Trophoblast cell (in vitro differentiated cells and primary cell): Measurements from ENCODE around the gene C16orf96.
A peak's percentile ranks its signal among the peaks of the same experiment; 100 is the strongest.

Experiments
- DNase-seq, 2 donors: peaks; one replicate each; pipeline ENCODE4 v3.0.0-alpha.2; 2016
- H2AFZ ChIP-seq: 2 replicates; pipeline ENCODE4 v1.6.1; 2013; ENCODE audit warnings: low read length, moderate library complexity, mild to moderate bottlenecking; ENCODE audit not compliant: insufficient read depth, poor library complexity
- H2AK5ac ChIP-seq: 2 replicates; pipeline ENCODE4 v1.6.1; 2013; ENCODE audit warnings: mild to moderate bottlenecking, low read length
- H2BK120ac ChIP-seq: 2 replicates; pipeline ENCODE4 v1.6.1; 2013; ENCODE audit warnings: low read length, mild to moderate bottlenecking, moderate library complexity; ENCODE audit not compliant: insufficient read depth, poor library complexity
- H2BK12ac ChIP-seq: 2 replicates; pipeline ENCODE4 v1.6.1; 2013; ENCODE audit warnings: mild to moderate bottlenecking, low read length, moderate library complexity
- H2BK5ac ChIP-seq: 2 replicates; pipeline ENCODE4 v1.6.1; 2013; ENCODE audit warnings: low read length, low read depth, moderate library complexity, mild to moderate bottlenecking; ENCODE audit not compliant: poor library complexity
- H3K14ac ChIP-seq: 2 replicates; pipeline ENCODE4 v1.6.1; 2013; ENCODE audit warnings: mild to moderate bottlenecking, low read length
- H3K18ac ChIP-seq: 2 replicates; pipeline ENCODE4 v1.6.1; 2013; ENCODE audit warnings: mild to moderate bottlenecking, low read length
- H3K23ac ChIP-seq: 2 replicates; pipeline ENCODE4 v1.6.1; 2013; ENCODE audit warnings: low read length
- H3K27ac ChIP-seq: 2 replicates; pipeline ENCODE4 v1.5.1; 2013; ENCODE audit warnings: low read depth, mild to moderate bottlenecking, inconsistent platforms, low read length, moderate library complexity
- H3K27me3 ChIP-seq: 2 replicates; pipeline ENCODE4 v1.6.1; 2013; ENCODE audit warnings: inconsistent platforms, mild to moderate bottlenecking, low read length, moderate library complexity; ENCODE audit not compliant: insufficient read depth
- H3K36me3 ChIP-seq, 2 experiments: 1 replicate in 1 of 2; 2 replicates in 1 of 2; pipeline ENCODE4 v1.6.1; 2013; ENCODE audit warnings: low read length in 2 of 2, mild to moderate bottlenecking in 2 of 2, moderate library complexity in 1 of 2; ENCODE audit not compliant: insufficient read depth in 2 of 2, control insufficient read depth in 1 of 2
- H3K4ac ChIP-seq: 2 replicates; pipeline ENCODE4 v1.6.1; 2013; ENCODE audit warnings: low read depth, mild to moderate bottlenecking, low read length, moderate library complexity
- H3K4me1 ChIP-seq, 2 experiments: 1 replicate in 1 of 2; 2 replicates in 1 of 2; pipeline ENCODE4 v1.6.1; 2013; ENCODE audit warnings: low read length in 2 of 2, mild to moderate bottlenecking in 2 of 2, moderate library complexity in 1 of 2; ENCODE audit not compliant: insufficient read depth in 2 of 2, control insufficient read depth in 1 of 2
- H3K4me2 ChIP-seq: 2 replicates; pipeline ENCODE4 v1.6.1; 2013; ENCODE audit warnings: inconsistent platforms, mild to moderate bottlenecking, low read length, moderate library complexity
- H3K4me3 ChIP-seq: 2 replicates; pipeline ENCODE4 v1.5.1; 2013; ENCODE audit warnings: mild to moderate bottlenecking, low read depth, low read length, inconsistent platforms
- H3K79me1 ChIP-seq: one replicate; pipeline ENCODE4 v1.6.1; 2013; ENCODE audit warnings: low read length
- H3K79me2 ChIP-seq: 2 replicates; pipeline ENCODE4 v1.6.1; 2013; ENCODE audit warnings: low read length, mild to moderate bottlenecking; ENCODE audit not compliant: control insufficient read depth, insufficient read depth, poor library complexity
- H3K9ac ChIP-seq: 2 replicates; pipeline ENCODE4 v1.6.1; 2013; ENCODE audit warnings: mild to moderate bottlenecking, low read length
- H3K9me3 ChIP-seq: 2 replicates; pipeline ENCODE4 v1.6.1; 2013; ENCODE audit warnings: low read depth, mild to moderate bottlenecking, control low read depth, inconsistent platforms, low read length; ENCODE audit not compliant: insufficient read depth
- H4K12ac ChIP-seq: 2 replicates; pipeline ENCODE4 v1.6.1; 2013; ENCODE audit warnings: low read depth, mild to moderate bottlenecking, low read length, moderate library complexity
- H4K8ac ChIP-seq: 2 replicates; pipeline ENCODE4 v1.6.1; 2013; ENCODE audit warnings: low read depth, mild to moderate bottlenecking, low read length, moderate library complexity
- H4K91ac ChIP-seq: one replicate; pipeline ENCODE4 v1.6.1; 2013; ENCODE audit warnings: low read depth, mild to moderate bottlenecking, low read length, moderate library complexity
- WGBS: extraction: QIAGEN DNeasy Blood & Tissue Kit; methylation state at CpG from one replicate; pipeline ENCODE4 v1.1.7; 2013; ENCODE audit warnings: missing lambda C conversion rate; ENCODE audit not compliant: insufficient read length, insufficient coverage; ENCODE audit errors: extremely low coverage; 5-methylcytosine and 5-hydroxymethylcytosine counted together

C16orf96 gene

DNA sequence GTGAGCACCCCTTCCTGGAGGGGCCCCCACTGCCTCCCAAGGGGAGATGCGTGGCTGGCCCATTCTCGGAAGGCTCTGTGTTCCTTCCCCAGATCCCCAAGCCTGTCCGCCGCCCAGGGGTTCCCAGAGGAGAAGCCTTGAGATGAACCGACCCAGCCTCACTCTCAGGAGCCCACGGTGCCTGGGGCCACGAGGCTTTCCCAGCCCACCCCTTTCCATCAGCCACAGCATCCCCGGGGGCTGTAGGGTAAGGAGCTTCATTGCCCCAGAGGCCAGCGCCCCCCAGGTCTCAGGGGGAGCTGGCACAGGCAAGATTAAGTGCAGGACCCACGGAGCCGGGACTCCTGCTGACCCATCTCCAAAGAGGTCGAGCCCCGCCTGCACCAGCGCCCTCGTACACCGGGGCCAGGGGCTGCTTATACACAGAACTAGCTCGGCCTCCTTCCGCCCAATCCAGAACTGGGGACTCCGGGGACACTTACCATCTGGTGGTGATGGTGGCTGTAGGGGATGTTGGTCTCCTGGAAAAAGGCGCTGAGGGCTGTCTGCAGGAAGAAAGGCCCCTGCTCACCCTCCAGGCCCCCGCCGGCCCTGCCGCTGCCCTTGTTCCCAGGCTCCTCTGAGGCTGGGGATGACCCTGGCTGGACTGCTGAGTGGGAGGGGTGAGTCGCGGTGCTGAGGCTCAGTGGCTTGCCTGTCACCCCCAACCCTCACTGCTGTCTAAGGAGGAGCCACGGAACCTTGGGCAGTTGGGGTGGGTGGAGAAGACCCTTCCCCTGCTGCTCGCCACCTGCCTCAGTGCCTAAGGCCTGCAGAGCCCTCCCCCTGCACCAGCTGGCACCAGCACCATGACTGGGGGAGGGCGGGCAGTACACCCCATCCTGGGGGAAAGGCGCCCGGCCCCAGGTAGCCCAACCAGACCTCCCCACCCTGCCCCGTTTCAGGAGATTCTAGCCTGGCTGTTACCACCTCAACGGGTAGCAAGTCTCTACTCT is 54.2 kb downstream of the C16orf96 start:
- no peak overlapping the region for H2AK5ac ChIP-seq
- no peak overlapping the region for H3K4me3 ChIP-seq
- H2AFZ ChIP-seq: no peak overlapping the region
- H2BK12ac ChIP-seq: no peak overlapping the region
- H3K27ac ChIP-seq: no peak overlapping the region
- H3K36me3 ChIP-seq: peaks cover 33 to 34% of the 10 kb centered on the region in 2 experiments
- WGBS: no CpG with 5 or more reads among the region's 32 CpGs
- no peak overlapping the region for H3K4me2 ChIP-seq
- no peak overlapping the region for H3K9ac ChIP-seq
- no peak overlapping the region for H3K4ac ChIP-seq
- H2BK5ac ChIP-seq: no peak overlapping the region
- H3K27me3 ChIP-seq: no peaks in the 10 kb centered on the region
- H3K14ac ChIP-seq: no peak overlapping the region
- H3K9me3 ChIP-seq: no peaks in the 10 kb centered on the region
- peaks cover 20% of the 10 kb centered on the region for H3K79me1 ChIP-seq
- no peak overlapping the region for H2BK120ac ChIP-seq
- no peak overlapping the region for H4K8ac ChIP-seq
- H4K91ac ChIP-seq: no peak overlapping the region
- peaks cover 16 to 24% of the 10 kb centered on the region in 2 experiments for H3K4me1 ChIP-seq
- peaks cover 27% of the 10 kb centered on the region for H3K79me2 ChIP-seq
- H4K12ac ChIP-seq: no peak overlapping the region
- no peak overlapping the region for H3K23ac ChIP-seq
- H3K18ac ChIP-seq: no peak overlapping the region
- no peak for DNase-seq

GRCh38 chr16:4611337-4612021 is 55.3 kb downstream of the C16orf96 start:
- Histone ChIP-seq H3K9me3 (no peaks in the 10 kb centered on the region), H3K23ac (no peak overlapping the region), H3K14ac (no peak overlapping the region), H4K12ac (no peak overlapping the region), H3K79me1 (peaks cover 24% of the 10 kb centered on the region), H3K4me3 (no peak overlapping the region), H3K4ac (peak overlapping the region; percentile 81), H2AFZ (no peak overlapping the region), H2BK120ac (no peak overlapping the region), H2BK12ac (no peak overlapping the region), H3K36me3 (peaks cover 33 to 34% of the 10 kb centered on the region in 2 experiments), H3K18ac (peak overlapping the region; percentile 1), H3K9ac (no peak overlapping the region), H3K27ac (no peak overlapping the region), H3K4me1 (peaks cover 16 to 30% of the 10 kb centered on the region in 2 experiments), H4K8ac (no peak overlapping the region), H3K27me3 (no peaks in the 10 kb centered on the region), H4K91ac (no peak overlapping the region), H2AK5ac (peak overlapping the region; percentile 4), H3K79me2 (peaks cover 29% of the 10 kb centered on the region), H3K4me2 (no peak overlapping the region), H2BK5ac (no peak overlapping the region)
- WGBS: no CpG with 5 or more reads among the region's 22 CpGs
- DNase-seq: no peak

GRCh38 chr16:4612474-4612931 is 56.4 kb downstream of the C16orf96 start:
- Histone ChIP-seq H3K9ac (no peak overlapping the region), H2BK120ac (no peak overlapping the region), H3K36me3 (peaks cover 27 to 29% of the 10 kb centered on the region in 2 experiments), H3K23ac (no peak overlapping the region), H3K4me2 (peak overlapping the region; percentile 91), H2AK5ac (no peak overlapping the region), H3K27ac (peak overlapping the region; percentile 38), H3K79me2 (peaks cover 32% of the 10 kb centered on the region), H2AFZ (no peak overlapping the region), H3K4me3 (no peak overlapping the region), H3K14ac (peak overlapping the region; percentile 7), H3K4me1 (peaks cover 16 to 30% of the 10 kb centered on the region in 2 experiments), H3K79me1 (peaks cover 27% of the 10 kb centered on the region), H3K18ac (no peak overlapping the region), H4K91ac (no peak overlapping the region), H3K4ac (peak overlapping the region; percentile 68), H2BK5ac (no peak overlapping the region), H2BK12ac (no peak overlapping the region), H3K9me3 (no peaks in the 10 kb centered on the region), H3K27me3 (no peaks in the 10 kb centered on the region), H4K8ac (no peak overlapping the region), H4K12ac (no peak overlapping the region)
- DNase-seq: no peak
- no CpG with 5 or more reads among the region's 7 CpGs for WGBS

- Histone ChIP-seq H3K27me3 (no peaks in the 10 kb centered on the region), H3K36me3 (peaks cover 22 to 23% of the 10 kb centered on the region in 2 experiments), H2BK120ac (peak overlapping the region; percentile 16), H2AK5ac (peak overlapping the region; percentile 0), H4K91ac (peak overlapping the region; percentile 47), H3K14ac (peak overlapping the region; percentile 38), H3K4me1 (peaks cover 21 to 35% of the 10 kb centered on the region in 2 experiments), H2BK5ac (peak overlapping the region; percentile 32), H2AFZ (peak overlapping the region; percentile 7), H3K4me2 (peak overlapping the region; percentile 91), H2BK12ac (peak overlapping the region; percentile 1), H3K18ac (peak overlapping the region; percentile 57), H3K4me3 (peak overlapping the region; percentile 99), H3K23ac (no peak overlapping the region), H4K8ac (peak overlapping the region; percentile 31), H3K79me1 (peaks cover 27% of the 10 kb centered on the region), H3K79me2 (peaks cover 32% of the 10 kb centered on the region), H3K9ac (peak overlapping the region; percentile 99), H3K27ac (peak overlapping the region; percentile 72), H3K4ac (peak overlapping the region; percentile 68), H4K12ac (no peak overlapping the region), H3K9me3 (no peaks in the 10 kb centered on the region)
- WGBS: no CpG with 5 or more reads among the region's 14 CpGs
- peak; percentile 96 to 97 for DNase-seq
Observed at GRCh38 chr16:4612977-4613635, 57.0 kb downstream of the C16orf96 start.
